Lower leg skin (tissue), 3 donors: ENCODE results near the gene KCNH3.

Experiments
- POLR2A ChIP-seq, 2 donors: fragments of 450-650 bp; IDR thresholded peaks; one replicate each; pipeline ENCODE4 v1.6.1; 2016 to 2017; ENCODE audit warnings: antibody characterized with exemption in 2 of 2, mild to moderate bottlenecking in 1 of 2, moderate library complexity in 1 of 2
- TF ChIP-seq, protein P1 (sequence below), 3 donors: fragments of 450-650 bp; IDR thresholded peaks; one replicate each; pipeline ENCODE4 v1.5.1; 2016; ENCODE audit warnings: antibody characterized with exemption in 3 of 3, mild to moderate bottlenecking in 3 of 3, moderate library complexity in 2 of 3

GRCh38 chr12:49598527-49598926 lies 59.7 kb downstream of the KCNH3 start:
- TF ChIP-seq, protein P1, sequence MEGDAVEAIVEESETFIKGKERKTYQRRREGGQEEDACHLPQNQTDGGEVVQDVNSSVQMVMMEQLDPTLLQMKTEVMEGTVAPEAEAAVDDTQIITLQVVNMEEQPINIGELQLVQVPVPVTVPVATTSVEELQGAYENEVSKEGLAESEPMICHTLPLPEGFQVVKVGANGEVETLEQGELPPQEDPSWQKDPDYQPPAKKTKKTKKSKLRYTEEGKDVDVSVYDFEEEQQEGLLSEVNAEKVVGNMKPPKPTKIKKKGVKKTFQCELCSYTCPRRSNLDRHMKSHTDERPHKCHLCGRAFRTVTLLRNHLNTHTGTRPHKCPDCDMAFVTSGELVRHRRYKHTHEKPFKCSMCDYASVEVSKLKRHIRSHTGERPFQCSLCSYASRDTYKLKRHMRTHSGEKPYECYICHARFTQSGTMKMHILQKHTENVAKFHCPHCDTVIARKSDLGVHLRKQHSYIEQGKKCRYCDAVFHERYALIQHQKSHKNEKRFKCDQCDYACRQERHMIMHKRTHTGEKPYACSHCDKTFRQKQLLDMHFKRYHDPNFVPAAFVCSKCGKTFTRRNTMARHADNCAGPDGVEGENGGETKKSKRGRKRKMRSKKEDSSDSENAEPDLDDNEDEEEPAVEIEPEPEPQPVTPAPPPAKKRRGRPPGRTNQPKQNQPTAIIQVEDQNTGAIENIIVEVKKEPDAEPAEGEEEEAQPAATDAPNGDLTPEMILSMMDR (IDR thresholded peaks at IDR 0.05), result no peak
- TF ChIP-seq POLR2A (IDR thresholded peaks at IDR 0.05), result no peak
